ENCODE measurements around the gene NIT1.

DNA sequence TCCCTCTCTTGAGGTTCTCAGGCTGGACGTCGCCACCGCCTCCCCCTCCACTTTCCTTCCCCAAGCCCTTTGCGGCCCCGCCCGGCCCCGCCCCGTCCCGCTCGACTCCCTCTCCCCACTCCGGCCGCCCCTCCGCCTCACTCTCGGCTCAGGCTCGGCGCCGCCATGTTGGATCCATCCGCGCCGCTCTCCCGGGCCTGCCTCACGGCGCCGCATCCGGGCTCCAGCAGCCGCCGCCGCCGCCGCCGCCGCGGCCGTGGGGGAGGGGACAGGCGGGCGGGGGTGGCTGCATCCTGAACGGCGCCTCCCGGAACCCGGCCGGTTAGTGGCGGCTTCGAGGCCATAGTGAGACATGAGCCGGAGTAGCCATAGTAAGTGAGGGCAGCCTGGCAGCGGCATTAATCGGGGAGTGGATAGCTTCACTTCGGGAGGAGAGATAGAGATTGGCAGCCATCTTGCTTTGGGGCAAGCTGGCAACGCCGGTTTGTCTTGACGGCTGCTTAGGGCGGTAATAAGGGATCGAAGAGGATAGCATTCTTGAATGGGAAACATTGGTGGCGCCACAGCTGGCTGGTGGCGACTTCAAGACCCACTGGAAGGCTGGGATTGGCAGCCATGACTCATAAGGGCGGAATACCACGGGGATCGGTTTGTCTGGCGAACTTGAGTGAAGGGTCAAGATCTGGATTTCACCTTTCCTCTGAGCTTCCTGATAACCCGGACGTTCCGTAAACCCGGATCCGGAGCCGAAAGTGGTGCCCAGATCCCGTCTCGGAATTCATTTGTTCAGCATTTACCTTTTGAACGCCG lies 14.7 kb downstream of the NIT1 start, which contains the start of gene DEDD:
- TF ChIP-seq, protein P1, sequence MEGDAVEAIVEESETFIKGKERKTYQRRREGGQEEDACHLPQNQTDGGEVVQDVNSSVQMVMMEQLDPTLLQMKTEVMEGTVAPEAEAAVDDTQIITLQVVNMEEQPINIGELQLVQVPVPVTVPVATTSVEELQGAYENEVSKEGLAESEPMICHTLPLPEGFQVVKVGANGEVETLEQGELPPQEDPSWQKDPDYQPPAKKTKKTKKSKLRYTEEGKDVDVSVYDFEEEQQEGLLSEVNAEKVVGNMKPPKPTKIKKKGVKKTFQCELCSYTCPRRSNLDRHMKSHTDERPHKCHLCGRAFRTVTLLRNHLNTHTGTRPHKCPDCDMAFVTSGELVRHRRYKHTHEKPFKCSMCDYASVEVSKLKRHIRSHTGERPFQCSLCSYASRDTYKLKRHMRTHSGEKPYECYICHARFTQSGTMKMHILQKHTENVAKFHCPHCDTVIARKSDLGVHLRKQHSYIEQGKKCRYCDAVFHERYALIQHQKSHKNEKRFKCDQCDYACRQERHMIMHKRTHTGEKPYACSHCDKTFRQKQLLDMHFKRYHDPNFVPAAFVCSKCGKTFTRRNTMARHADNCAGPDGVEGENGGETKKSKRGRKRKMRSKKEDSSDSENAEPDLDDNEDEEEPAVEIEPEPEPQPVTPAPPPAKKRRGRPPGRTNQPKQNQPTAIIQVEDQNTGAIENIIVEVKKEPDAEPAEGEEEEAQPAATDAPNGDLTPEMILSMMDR (IDR thresholded peaks at IDR 0.05), result no peak
- TF ChIP-seq POLR2A (IDR thresholded peaks at IDR 0.05), result no peak

All from lower leg skin (tissue), 3 donors.